Activated effector memory CD4-positive, alpha-beta T cell treated with anti-CD3 and anti-CD28 coated beads, Interleukin-2, amount 50 U/mL, for 16 hours (primary cell): Measurements from ENCODE around the gene BTG2.

Source experiments
- DNase-seq: peaks from one replicate; pipeline ENCODE4 v3.0.0-alpha.2; 2020

BTG2 gene

DNA sequence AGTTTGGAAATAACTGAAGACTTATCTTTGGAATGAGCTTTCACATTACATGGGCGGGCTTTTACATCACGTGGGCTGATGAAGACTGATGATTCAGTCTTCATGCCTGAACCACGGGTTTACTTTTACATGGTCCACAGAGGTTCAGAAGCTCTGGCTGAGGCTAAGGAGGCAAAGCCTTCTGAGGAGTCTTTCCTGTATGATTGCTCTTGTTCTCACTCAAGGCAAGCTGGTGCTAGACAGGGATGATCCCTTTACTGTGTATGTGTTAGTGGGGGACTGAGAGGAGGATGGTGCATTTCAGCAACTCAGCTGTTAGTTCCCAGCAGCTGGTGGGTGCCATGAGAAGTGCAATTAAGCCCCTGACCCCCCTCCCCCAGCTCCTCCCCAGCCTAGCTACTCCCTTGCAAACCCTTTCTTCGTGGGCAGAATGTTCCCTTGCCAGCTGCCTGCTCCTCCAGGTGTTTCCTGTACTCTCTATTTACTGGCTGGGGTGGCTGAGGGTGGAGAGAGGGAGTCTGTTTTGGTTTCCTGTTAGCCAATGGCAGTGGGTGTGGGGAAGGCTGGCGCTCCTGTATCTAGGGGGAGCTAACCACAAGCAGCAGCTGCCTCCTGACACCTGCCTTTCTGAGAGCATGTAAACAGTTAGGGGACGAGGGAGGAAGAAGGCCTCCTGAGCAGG is 15.4 kb downstream of the BTG2 start:
- DNase-seq = peak; percentile 84

GRCh38 chr1:203321273-203322052 is 16.1 kb downstream of the BTG2 start:
- DNase-seq = no peak

GRCh38 chr1:203322500-203323179 is 17.3 kb downstream of the BTG2 start:
- no peak for DNase-seq

GRCh38 chr1:203323587-203323986 is 18.3 kb downstream of the BTG2 start:
- DNase-seq = no peak

DNA sequence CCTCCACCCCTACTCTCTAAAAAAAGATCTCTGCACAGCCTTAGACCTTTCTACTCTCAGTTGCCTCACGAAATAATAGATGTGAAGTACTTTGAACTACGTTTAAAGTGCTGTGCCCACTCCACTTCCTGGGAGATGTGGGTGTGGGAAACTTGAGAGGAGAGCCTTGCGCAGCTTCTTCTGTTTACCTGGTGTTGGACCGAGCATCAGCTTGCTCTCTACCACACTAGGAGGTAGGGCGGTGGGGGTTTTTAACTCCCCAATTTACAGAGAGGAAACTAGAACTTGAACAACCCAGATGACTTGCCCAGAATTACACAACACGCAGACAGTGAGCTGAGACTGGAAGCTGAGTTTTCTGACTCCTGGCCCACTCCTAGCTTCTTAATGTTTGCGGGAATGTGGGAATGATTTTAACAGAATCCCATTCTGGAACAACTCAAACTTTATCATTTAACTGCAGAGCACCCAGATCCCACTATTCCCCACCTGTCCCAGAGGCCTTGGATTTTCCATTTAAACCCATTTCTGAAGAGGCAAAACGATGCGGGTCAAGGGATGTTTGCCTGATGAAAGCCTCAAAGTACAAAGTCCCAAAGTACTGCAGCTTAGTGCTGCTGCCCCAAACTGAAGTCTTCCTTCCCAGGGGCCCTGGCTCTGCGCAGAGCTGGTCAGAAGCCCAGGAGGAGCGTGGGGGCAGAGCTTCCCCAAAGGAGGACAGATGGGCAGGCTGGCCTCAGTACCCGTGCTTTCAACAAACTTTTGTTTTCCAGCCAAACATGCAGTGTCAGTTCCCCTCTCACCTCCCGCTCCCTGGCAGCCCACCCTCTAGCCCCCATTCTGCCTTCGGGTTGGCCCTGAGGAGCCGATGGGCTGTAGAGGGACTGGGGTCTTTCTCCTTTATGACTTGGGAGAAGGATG is 19.0 kb downstream of the BTG2 start:
- peak; percentile 81 for DNase-seq

DNA sequence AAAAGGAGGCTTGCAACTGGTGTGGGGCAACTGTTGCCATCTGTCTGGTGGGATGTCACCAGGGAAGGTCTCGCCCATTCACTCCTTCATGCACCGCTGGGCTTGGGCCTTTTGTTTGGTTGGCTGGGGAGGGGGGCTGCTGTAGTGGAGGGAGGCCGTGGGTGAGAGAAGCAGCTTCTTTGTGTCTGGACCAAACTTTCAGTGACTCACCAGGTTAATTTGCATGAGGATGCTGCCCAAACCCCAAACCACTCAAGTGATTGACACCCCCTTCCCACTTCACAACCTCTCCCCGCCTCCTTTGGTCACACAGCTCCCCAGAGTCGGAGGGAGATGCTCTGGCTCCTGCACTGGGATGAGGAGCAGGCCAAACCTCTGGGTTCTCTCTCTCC is 19.7 kb downstream of the BTG2 start:
- DNase-seq = peak; percentile 82

DNA sequence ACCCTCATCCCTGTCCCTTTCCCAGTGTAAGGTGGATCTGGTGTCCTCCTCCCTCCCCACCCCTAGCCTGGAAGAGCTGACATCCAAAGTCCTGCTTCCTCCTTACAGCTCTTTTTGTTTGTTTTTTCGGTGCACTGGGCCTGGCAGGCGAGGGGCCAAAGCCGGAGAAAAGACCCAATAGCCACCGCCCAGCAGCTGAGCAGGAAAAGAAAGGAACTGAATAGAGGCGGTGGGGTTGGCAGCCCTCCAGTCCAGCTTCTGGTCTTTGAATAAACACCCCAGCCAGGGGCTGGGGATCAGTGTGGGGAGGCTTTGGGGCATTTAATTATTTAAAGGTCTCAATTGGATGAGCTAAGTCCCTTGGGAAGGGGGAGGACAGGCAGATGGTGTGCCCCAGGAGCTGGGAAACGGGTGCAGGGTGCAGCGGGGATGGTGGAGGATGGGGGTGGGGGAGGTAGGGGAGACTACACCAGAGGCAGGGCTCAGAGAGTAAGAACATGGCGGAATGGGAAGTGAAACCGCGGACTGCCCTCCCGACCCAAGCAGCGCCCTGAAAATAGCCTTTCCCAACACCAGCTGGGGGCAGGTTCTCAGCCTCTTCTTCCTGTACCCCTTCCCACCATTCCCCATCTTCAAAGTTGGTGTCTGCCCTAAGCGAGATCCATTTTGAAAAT is 20.2 kb downstream of the BTG2 start:
- no peak for DNase-seq

DNA sequence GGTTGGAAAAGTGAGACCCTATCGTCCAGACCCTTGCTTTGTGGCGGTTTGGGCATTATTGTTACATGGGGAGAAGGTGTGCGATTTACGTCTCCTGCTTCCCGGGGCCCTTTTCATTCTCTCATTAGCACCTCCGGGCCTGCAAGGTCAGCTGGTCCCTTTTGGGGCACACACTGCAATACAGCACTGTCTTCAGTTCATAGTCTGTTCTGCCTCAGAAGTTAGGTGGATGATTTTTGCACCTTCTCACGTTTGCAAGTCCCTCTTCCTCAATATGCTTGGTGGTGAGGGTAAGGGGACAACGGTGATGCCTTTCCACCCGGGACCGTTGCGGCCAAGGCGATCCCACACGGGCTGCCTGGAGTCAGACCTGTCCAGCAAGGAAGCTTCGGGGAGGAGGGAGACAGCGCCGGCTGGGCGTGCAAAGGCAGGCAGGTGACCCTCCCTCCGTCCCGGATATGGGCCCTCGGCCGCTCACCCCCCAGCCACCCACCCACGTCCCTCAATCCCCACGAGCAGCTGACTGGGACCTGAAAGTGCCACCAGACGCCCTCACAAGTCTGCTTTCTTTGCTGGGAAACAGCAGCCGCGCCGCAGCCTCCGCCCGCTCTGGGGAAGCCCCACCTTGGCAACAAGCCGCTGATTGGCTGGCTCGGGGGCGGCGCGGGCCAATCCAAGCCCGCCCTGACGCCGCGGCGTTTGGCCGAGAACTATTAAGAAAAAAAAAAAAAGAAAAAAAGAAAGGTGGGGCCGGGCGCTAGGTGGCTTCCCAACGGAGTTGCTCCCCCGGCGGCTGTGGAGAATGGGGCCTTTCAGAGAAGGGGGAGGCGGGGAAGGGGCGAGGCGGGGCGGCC is 21.7 kb downstream of the BTG2 start:
- peak; percentile 98 for DNase-seq

- peak; percentile 87 for DNase-seq
Measured at GRCh38 chr1:203327684-203328457, 22.6 kb downstream of the BTG2 start.

GRCh38 chr1:203328714-203329122 is 23.4 kb downstream of the BTG2 start:
- DNase-seq = no peak

- no peak for DNase-seq
Measured at GRCh38 chr1:203331224-203331623, 25.9 kb downstream of the BTG2 start.

- DNase-seq = no peak
Measured at GRCh38 chr1:203335503-203335902, 30.2 kb downstream of the BTG2 start.

DNA sequence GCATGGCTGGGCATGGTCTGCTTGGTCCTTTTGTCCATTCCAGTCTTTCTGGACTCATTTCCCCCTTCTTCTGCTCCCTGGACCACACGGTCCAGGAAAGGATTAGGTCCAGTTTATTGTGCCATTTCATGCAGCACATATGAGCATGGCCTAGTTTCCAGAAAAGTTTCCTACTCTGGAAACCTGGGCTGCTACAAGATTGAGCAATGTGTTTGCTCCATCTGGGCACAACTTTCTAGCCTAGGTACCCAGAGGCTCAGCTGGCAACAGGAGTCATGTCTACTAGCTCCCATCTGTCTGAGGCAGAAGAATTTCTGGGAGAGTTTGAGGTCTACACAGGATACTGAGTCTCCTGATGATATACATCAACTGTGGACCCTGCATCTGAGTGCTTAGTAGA is 30.8 kb downstream of the BTG2 start:
- no peak for DNase-seq

DNA sequence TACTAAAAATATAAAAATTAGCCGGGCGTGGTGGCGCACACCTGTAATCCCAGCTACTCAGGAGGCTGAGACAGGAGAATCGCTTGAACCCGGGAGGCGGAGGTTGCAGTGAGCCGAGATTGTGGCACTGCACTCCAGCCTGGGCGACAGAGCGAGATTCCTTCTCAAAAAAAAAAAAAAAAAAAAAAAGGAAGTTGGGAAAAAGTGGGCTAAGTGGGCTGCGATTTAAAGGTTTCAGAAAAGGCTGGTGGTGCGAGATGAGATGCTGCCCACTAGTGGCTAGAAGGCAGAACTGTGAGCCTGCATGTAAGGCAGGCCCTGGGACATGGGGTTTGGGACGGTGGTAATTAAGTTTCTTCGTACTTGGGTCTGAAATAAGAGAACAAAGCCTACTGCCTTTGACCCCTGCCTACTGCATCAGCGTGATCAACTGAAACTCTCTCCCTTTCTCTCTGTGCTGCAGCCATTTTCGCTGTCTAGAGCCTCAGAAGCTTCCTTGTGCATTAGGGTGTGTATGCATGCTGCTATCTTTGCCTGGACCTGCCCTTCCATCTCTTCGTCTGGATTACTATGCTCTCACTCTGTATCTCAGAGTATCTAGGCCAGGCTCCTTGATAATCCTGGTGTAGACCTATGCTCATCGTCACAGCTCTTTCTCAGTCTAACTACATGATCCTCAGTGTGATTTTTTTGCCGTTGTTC is 33.2 kb downstream of the BTG2 start:
- DNase-seq = peak; percentile 86

- DNase-seq = peak; percentile 80
Measured at GRCh38 chr1:203340112-203340790, 34.9 kb downstream of the BTG2 start.

- DNase-seq = peak; percentile 80
Measured at GRCh38 chr1:203342192-203342940, 37.0 kb downstream of the BTG2 start.

- no peak for DNase-seq
Measured at GRCh38 chr1:203343956-203344754, 38.8 kb downstream of the BTG2 start.
